SK-N-SH treated with all-trans-retinoic acid at 6 μM for 48 hours (cell line): ENCODE results near the gene CSTB.

Experiments used
- ATAC-seq: fragments of 200-7000 bp; cut with Tn5 transposase; 3 replicates; pipeline ENCODE4 v1.9.1; 2020; ENCODE audit warnings: mild to moderate bottlenecking, moderate library complexity
- BACH2 ChIP-seq: fragments of 250-450 bp; sonication (Bioruptor Pico); IDR thresholded peaks from 2 replicates; pipeline ENCODE4 v1.9.0; 2021; ENCODE audit warnings: mild to moderate bottlenecking, borderline replicate concordance
- CSDC2 ChIP-seq: fragments of 250-450 bp; sonication (Bioruptor Pico); IDR thresholded peaks from 2 replicates; pipeline ENCODE4 v1.5.0; 2020; ENCODE audit warnings: mild to moderate bottlenecking, moderate library complexity
- CSRNP3 ChIP-seq: fragments of 250-450 bp; sonication (Bioruptor Pico); IDR thresholded peaks from 2 replicates; pipeline ENCODE4 v1.5.1; 2021; ENCODE audit warnings: mild to moderate bottlenecking, moderate library complexity
- ESRRG ChIP-seq: fragments of 250-450 bp; sonication (Bioruptor Pico); IDR thresholded peaks from 2 replicates; pipeline ENCODE4 v1.6.1; 2021; ENCODE audit warnings: mild to moderate bottlenecking
- GLIS3 ChIP-seq: fragments of 250-450 bp; sonication (Bioruptor Pico); IDR thresholded peaks from 2 replicates; pipeline ENCODE4 v1.5.0; 2020; ENCODE audit warnings: mild to moderate bottlenecking, moderate library complexity
- ISL1 ChIP-seq: fragments of 250-450 bp; sonication (Bioruptor Pico); IDR thresholded peaks from 2 replicates; pipeline ENCODE4 v2.1.2; 2022; ENCODE audit warnings: mild to moderate bottlenecking, moderate library complexity
- OSR1 ChIP-seq: fragments of 250-450 bp; sonication (Bioruptor Pico); IDR thresholded peaks from 2 replicates; pipeline ENCODE4 v1.8.0; 2022; ENCODE audit warnings: moderate library complexity, mild to moderate bottlenecking, inconsistent platforms
- POU6F1 ChIP-seq: fragments of 250-450 bp; sonication (Bioruptor Pico); IDR thresholded peaks from 2 replicates; pipeline ENCODE4 v1.8.0; 2021; ENCODE audit warnings: low read depth, mild to moderate bottlenecking, moderate library complexity, borderline replicate concordance
- PPARA ChIP-seq: fragments of 250-450 bp; sonication (Bioruptor Pico); IDR thresholded peaks from 2 replicates; pipeline ENCODE4 v1.5.0; 2020; ENCODE audit warnings: mild to moderate bottlenecking, borderline replicate concordance
- RARB ChIP-seq: fragments of 250-450 bp; sonication (Bioruptor Pico); IDR thresholded peaks from 2 replicates; pipeline ENCODE4 v1.8.0; 2021; ENCODE audit warnings: mild to moderate bottlenecking, moderate library complexity
- SNAI2 ChIP-seq: fragments of 250-450 bp; sonication (Bioruptor Pico); IDR thresholded peaks from 2 replicates; pipeline ENCODE4 v1.5.0; 2020; ENCODE audit warnings: mild to moderate bottlenecking, moderate library complexity
- TOX ChIP-seq: fragments of 250-450 bp; sonication (Bioruptor Pico); IDR thresholded peaks from 2 replicates; pipeline ENCODE4 v1.8.0; 2021; ENCODE audit warnings: mild to moderate bottlenecking, moderate library complexity, borderline replicate concordance
- ZC3H10 ChIP-seq: fragments of 250-450 bp; sonication (Bioruptor Pico); IDR thresholded peaks from 2 replicates; pipeline ENCODE4 v1.5.1; 2021; ENCODE audit warnings: mild to moderate bottlenecking, moderate library complexity
- ZFP3 ChIP-seq: fragments of 250-450 bp; sonication (Bioruptor Pico); IDR thresholded peaks from 2 replicates; pipeline ENCODE4 v1.5.0; 2020; ENCODE audit warnings: mild to moderate bottlenecking, moderate library complexity
- ZFP30 ChIP-seq: fragments of 450-650 bp; formaldehyde crosslinking; IDR thresholded peaks from 2 replicates; pipeline ENCODE4 v1.5.0; 2022; ENCODE audit warnings: mild to moderate bottlenecking, moderate library complexity
- ZNF565 ChIP-seq: fragments of 450-650 bp; formaldehyde crosslinking; conservative IDR thresholded peaks from 2 replicates; pipeline ENCODE4 v1.5.0; 2020; ENCODE audit warnings: low read depth, mild to moderate bottlenecking, moderate library complexity
- ZNF70 ChIP-seq: fragments of 450-650 bp; formaldehyde crosslinking; IDR thresholded peaks from 2 replicates; pipeline ENCODE4 v1.5.0; 2020; ENCODE audit warnings: mild to moderate bottlenecking, moderate library complexity
- ZNF8 ChIP-seq: fragments of 450-650 bp; formaldehyde crosslinking; IDR thresholded peaks from 2 replicates; pipeline ENCODE4 v1.5.0; 2020; ENCODE audit warnings: mild to moderate bottlenecking, moderate library complexity
- TF ChIP-seq, protein P1 (sequence below): fragments of 250-450 bp; sonication (Bioruptor Pico); IDR thresholded peaks from 2 replicates; pipeline ENCODE4 v1.5.1; 2020; ENCODE audit warnings: low read depth, mild to moderate bottlenecking, moderate library complexity
- TF ChIP-seq, protein P2 (sequence below): fragments of 250-450 bp; sonication (Bioruptor Pico); IDR thresholded peaks from 2 replicates; pipeline ENCODE4 v1.5.0; 2020; ENCODE audit warnings: mild to moderate bottlenecking, moderate library complexity

Gene CSTB

DNA sequence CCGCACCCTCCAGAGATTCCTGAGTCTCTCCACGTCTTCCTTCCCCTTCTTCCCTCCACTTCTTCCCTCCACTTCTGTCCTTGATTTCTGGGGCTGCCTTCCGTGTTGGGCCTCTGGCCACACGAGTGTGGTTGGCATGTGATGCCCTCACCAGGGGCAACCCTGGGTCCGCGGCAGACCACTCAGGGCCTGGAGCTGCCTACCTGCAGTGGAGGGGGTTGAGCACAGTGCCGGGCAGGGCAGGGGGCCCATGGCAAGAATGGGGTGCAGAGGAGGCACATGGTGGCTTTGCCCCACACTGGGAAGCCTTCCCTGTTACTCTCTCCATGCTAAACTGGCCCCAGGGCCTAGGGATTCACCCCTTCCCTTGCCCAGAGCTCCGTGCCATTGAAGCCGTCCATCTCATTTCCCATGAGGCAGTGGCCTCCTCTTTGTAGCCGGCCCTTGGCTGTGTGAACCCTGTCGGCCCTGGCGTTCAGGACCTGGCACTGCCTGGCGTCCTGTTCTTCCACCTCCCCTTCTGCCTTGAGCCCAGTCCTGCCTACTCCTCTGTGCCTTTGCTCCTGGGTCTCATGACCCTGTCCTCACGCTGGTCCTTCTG, 26.7 kb upstream of the CSTB start (continued):
- TF ChIP-seq TOX (CRISPR knock-in tag) (no peak), POU6F1 (CRISPR knock-in tag) (no peak), ZFP30 (CRISPR knock-in tag) (no peak), CSDC2 (CRISPR knock-in tag) (no peak)

GRCh38 chr21:43801006-43801783, 25.1 kb upstream of the CSTB start:
- ATAC-seq: no peak
- TF ChIP-seq BACH2 (CRISPR knock-in tag): no peak
- no peak for TF ChIP-seq ZFP30 (CRISPR knock-in tag)
- TF ChIP-seq CSRNP3: no peak
- no peak for TF ChIP-seq ESRRG (CRISPR knock-in tag)
- no peak for TF ChIP-seq GLIS3 (CRISPR knock-in tag)
- no peak for TF ChIP-seq POU6F1 (CRISPR knock-in tag)
- TF ChIP-seq ZC3H10 (CRISPR knock-in tag): no peak
- no peak for TF ChIP-seq TOX (CRISPR knock-in tag)
- TF ChIP-seq ZFP3 (CRISPR knock-in tag): no peak
- TF ChIP-seq, protein P1, sequence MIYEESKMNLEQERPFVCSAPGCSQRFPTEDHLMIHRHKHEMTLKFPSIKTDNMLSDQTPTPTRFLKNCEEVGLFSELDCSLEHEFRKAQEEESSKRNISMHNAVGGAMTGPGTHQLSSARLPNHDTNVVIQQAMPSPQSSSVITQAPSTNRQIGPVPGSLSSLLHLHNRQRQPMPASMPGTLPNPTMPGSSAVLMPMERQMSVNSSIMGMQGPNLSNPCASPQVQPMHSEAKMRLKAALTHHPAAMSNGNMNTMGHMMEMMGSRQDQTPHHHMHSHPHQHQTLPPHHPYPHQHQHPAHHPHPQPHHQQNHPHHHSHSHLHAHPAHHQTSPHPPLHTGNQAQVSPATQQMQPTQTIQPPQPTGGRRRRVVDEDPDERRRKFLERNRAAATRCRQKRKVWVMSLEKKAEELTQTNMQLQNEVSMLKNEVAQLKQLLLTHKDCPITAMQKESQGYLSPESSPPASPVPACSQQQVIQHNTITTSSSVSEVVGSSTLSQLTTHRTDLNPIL: no peak
- TF ChIP-seq CSDC2 (CRISPR knock-in tag): no peak
- no peak for TF ChIP-seq SNAI2
- no peak for TF ChIP-seq PPARA (CRISPR knock-in tag)
- TF ChIP-seq, protein P2, sequence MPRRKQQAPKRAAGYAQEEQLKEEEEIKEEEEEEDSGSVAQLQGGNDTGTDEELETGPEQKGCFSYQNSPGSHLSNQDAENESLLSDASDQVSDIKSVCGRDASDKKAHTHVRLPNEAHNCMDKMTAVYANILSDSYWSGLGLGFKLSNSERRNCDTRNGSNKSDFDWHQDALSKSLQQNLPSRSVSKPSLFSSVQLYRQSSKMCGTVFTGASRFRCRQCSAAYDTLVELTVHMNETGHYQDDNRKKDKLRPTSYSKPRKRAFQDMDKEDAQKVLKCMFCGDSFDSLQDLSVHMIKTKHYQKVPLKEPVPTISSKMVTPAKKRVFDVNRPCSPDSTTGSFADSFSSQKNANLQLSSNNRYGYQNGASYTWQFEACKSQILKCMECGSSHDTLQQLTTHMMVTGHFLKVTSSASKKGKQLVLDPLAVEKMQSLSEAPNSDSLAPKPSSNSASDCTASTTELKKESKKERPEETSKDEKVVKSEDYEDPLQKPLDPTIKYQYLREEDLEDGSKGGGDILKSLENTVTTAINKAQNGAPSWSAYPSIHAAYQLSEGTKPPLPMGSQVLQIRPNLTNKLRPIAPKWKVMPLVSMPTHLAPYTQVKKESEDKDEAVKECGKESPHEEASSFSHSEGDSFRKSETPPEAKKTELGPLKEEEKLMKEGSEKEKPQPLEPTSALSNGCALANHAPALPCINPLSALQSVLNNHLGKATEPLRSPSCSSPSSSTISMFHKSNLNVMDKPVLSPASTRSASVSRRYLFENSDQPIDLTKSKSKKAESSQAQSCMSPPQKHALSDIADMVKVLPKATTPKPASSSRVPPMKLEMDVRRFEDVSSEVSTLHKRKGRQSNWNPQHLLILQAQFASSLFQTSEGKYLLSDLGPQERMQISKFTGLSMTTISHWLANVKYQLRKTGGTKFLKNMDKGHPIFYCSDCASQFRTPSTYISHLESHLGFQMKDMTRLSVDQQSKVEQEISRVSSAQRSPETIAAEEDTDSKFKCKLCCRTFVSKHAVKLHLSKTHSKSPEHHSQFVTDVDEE (CRISPR knock-in tag): no peak
- TF ChIP-seq RARB: no peak
- no peak for TF ChIP-seq ZNF565 (CRISPR knock-in tag)
- TF ChIP-seq ISL1 (CRISPR knock-in tag): no peak

- TF ChIP-seq ZC3H10 (CRISPR knock-in tag) (no peak), ZNF70 (CRISPR knock-in tag) (no peak), RARB (no peak), TOX (CRISPR knock-in tag) (no peak), SNAI2 (no peak)
- ATAC-seq: no peak
These were observed 24.5 kb upstream of the CSTB start for GRCh38 chr21:43800566-43800965.

GRCh38 chr21:43800124-43800523, 24.0 kb upstream of the CSTB start:
- ATAC-seq: no peak
- no peak for TF ChIP-seq ZFP3 (CRISPR knock-in tag)
- TF ChIP-seq ZFP30 (CRISPR knock-in tag): no peak
- TF ChIP-seq SNAI2: no peak
- no peak for TF ChIP-seq GLIS3 (CRISPR knock-in tag)
- TF ChIP-seq ZNF8 (CRISPR knock-in tag): no peak
- no peak for TF ChIP-seq ZC3H10 (CRISPR knock-in tag)
- TF ChIP-seq RARB: no peak
- TF ChIP-seq POU6F1 (CRISPR knock-in tag): no peak
- TF ChIP-seq OSR1 (CRISPR knock-in tag): no peak
- TF ChIP-seq CSRNP3: no peak
- TF ChIP-seq, all 23 proteins: peak for 0
